Right renal pelvis (tissue), 4 donors: ENCODE data around the gene PACSIN2. TPM values are rescaled to one million over a fixed set of nuclear protein-coding genes. Genes with fewer than 3 reads are reported as not detected.

Experiments used
- DNase-seq, 4 donors: peaks; one replicate each; pipeline ENCODE4 v3.0.0-alpha.2; 2013; ENCODE audit warnings: low read depth in 4 of 4, low spot score in 3 of 4, missing footprints in 1 of 4
- polyA plus RNA-seq, 4 donors: library from polyadenylated mRNA; unstranded; fragments of 120-200 nt; gene quantifications; one replicate each; pipeline ENCODE4 v1.2.1, GENCODE V29; 2013; ENCODE audit not compliant: insufficient read length in 4 of 4

PACSIN2 gene
- polyA plus RNA-seq, 4 donors, result 64.6 to 68.8 (median 67.8) TPM

DNA sequence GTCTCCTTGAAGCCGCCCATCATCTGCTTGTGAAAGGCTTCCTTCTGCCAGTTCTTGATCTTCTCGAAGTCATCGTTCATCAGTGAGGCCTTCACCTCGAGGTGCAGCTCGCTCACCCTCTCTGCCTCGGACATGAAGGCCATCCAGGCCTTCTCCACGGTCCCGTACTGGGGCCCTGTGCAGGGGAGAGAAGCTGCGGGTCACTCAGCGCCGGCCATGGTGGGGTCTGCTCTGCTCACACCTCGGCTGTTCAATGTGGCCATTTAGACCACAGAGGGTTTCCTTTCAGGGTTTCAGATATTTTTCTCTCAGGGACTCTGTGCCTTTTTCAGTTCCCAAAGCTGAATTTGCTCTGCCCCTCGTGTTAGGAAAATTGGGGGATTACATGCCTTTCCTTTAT is 123.9 kb downstream of the PACSIN2 start:
- no peak for DNase-seq

DNA sequence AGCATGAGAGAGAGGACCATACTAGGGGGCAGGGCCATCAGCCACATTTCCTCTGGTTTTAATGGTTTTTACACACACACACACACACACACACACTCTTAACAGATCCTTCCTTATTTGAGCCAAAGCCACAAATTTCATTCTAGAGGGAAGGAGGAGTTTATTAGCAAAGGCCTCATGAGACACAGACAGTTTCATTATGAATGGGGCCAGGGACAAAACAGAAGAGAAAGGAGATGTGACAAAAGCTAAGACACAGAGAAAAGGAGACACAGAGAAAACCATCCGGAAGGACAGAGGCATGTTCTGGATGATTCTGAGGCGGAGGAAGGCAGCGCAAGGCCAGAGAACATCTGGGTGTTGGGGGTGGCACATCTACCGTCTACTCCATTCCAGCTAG is 125.6 kb downstream of the PACSIN2 start:
- DNase-seq, result no peak

DNA sequence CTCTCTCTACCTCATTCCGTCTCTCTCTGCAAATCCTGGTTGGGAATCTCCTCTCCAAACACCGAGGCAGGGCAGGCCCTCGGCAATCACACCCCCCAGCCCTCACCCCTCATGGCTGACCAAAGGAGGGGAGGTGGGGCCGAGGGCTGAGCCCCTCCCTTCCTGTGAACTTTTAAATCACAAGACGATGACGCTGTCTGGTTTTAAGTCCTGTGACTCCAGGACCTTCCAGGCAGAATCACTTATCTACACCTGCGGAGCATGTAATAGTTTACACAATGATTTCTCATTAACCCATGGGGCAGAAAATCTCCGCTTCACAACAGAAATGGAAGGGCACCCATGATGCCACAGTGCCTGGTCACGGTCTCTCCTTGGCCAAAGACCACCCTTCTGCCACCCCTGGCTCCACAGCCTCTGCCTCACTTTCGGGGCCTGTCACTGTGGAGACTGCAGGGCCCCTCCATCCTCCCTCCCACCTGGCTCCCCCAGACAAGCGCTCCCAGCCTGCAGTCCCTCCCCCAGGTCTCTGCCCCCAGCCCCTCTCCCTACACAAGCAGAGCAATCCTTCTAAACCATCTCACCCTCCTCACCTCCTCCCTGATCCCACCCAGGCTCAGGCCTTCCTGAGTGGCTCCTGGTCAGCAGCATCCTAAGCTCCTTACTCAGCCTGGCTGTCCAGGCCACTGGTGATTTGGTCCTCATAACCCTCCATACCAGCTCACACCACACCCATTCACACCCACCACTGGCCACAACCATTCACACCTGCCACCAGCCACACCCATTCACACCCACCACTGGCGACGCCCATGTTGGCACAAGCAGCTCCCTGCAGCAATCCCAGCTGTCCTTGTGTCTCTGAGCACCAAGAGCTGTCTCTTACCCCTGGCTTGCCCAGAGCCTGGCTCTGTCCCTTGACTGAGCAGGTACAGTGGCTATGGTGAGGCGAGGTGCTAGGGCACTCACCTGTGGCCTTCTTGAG is 127.1 kb downstream of the PACSIN2 start:
- no peak for DNase-seq

DNA sequence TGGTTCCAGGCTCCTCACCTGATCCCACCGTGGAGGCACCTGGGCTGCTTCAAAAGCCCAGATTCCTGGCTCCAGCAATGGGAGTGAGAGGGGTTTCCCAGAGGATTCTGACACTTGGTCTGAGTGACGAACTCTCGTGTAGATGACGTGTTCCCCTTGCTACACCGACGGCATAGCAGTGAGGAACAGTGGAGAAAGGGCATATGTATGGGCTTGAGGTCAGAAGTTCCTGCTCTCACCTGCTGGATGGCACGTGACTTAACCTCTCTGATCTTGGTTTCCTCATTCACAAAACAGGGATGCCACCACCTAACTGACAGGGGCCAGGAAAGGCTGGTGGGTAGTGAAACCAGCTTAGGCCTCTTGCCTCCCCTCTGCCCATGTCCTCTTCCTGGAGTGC is 127.8 kb downstream of the PACSIN2 start:
- DNase-seq, result no peak

DNA sequence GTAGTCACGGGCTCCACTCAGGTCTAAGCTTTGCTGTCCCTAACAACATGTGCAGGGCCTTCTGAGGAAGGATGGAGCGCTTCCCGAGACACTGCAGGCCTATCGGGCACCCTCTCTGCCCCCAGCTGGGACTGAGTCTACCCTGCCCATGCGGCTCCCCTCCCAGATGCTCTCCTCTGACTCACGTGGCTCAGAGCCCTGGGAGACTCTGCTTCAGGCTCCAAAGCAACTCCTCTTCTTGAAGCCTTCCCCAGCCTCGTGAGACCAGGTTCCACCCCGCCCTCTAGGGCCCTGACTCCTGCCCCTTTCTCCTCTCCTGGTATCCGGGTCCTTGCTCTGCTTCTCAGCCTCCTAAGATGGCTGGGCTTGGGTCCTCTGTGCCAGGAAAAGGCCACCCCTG is 129.5 kb downstream of the PACSIN2 start:
- DNase-seq, result no peak

DNA sequence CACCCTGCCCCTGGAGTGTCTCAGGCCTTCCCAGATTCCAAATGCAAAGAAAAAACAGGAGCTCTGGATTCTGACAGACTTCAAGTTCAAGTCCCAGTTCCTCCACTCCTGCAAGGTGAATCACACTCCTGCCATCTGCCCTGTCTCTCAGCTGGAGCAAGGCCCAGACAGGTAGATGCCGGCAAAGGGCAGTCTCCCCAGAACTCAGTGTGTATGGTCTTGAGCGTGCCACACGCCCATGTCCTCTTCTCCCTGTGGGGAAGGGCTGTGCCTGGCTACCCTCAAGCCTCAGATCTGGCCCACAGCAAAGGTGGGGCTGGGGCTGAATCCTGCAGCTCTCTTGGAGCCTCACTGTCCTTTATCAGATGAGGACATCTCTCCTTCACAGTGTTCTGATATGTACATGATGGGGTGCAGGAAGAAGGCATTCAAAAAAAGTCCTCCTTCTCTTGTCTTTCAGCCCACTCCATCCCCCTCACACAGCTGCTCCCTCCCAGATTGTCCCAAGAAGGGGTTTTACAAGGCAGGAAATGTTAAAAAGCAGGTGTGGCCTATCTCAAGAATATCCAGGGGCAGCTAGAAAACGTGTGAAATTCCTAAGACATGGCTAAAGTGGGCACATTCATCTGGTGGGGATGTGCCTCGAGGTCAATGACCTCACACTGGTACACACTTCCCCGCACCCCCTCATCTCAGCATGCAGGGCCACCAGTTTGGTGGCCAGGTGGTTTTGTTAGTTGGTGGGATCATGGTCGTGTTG is 130.2 kb downstream of the PACSIN2 start:
- DNase-seq, result no peak

DNA sequence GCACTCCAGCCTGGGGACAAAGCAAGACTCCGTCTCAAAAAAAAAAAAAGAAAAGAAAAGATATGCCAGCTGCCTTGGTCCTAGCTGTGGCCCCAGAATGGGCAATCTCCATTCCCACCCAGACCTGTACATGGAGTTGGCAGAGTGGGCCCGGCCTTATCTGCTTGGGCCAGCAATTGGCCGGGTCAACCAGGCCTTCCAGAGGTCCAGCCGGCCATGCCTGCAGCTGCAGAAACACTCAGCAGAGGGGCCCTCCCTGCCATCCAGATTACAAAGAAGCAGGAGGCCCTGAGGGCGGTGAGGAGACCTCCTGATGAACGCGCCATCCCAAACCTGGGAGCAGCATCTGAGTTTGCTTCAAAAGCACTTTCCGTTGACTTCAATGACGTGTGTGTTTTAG is 131.0 kb downstream of the PACSIN2 start:
- DNase-seq, result no peak

DNA sequence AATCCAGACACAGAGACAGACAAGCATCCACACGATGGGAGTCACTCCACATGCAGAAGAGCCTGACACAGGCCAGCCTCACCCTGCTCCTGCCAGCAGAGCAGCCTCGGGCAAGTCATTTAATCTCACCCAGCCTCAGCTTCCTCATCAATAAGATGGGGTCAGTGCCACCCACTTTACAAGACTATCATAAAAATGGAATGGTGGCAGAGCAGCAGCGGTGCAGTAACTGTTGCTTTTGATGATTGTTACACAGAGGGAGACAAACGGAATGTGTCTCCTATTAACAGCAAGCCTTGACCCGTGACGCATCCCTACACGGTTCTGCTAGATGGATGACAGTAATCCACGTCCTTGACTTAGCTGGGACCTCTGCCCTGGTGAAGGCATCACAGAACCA is 131.8 kb downstream of the PACSIN2 start:
- DNase-seq, result no peak

DNA sequence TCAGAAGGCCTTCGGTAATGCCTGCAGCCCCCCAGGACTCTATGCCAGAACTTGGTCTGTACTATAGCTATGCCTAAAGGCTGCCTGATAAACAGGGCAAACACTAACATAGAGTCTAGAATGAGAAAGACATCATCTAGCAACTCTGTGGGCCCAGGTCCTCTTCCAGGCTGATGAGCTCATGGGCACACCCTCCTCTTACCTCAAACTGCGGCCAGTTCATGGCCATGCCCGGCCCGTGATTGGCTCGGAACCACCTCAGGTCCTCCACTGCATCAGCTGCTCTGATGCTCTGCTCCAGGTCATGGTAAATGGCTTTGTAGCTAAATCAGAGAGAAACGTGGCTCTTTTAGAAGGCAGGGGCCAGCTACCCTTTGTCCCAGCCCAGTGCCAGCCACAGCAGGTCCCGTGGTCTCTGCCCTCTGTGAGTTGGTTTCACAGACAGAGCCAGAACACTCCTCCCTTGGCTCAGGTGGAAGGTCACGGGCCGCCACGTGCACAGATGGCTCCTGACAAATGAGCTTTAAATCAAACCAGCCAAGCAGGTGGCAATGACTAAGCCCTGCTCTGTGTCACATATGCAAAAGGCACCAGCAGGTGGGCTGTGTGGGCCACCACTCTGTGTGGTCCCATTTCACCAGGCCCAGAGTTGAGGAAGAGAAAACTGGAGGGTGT is 132.8 kb downstream of the PACSIN2 start:
- DNase-seq, result no peak

DNA sequence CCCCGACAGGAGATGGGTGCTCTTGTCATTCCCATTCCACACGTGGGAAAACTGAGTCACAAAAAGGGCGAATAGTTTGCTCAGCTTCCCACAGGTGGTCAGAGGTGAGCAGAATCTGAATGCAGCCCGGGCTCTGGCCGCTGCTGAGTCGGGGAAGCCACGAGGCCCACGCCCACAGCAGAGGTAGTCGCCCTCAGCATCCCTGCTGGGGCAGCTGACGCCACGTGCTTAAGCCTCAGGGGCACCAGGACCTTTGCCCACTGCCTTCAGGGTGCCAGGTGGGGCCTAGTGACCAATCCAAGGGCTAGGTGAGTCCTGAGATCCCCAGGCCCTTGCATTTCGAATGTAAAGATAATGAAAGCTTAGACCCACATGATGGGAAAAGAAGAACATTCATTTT is 133.7 kb downstream of the PACSIN2 start:
- DNase-seq, result no peak

DNA sequence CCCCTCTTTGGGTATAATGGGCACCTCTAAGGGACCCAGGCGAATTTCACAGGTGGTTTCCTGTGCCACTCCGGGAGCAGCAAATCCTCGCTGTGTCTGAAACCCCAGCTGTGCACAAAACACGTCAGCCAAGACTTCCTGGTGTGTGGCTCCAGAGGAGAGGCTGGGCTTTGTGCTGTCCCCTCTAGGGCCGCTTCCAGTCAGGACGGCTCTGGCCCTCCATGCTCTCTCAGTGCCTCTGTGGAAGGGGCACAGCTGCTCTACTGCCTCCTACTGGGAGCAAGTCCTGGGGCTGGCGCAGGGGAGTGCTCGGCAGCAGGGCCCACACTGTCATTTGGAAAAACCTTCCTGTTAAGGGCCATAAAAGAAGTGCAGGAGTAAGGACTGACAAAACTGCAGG is 134.1 kb downstream of the PACSIN2 start:
- no peak for DNase-seq

DNA sequence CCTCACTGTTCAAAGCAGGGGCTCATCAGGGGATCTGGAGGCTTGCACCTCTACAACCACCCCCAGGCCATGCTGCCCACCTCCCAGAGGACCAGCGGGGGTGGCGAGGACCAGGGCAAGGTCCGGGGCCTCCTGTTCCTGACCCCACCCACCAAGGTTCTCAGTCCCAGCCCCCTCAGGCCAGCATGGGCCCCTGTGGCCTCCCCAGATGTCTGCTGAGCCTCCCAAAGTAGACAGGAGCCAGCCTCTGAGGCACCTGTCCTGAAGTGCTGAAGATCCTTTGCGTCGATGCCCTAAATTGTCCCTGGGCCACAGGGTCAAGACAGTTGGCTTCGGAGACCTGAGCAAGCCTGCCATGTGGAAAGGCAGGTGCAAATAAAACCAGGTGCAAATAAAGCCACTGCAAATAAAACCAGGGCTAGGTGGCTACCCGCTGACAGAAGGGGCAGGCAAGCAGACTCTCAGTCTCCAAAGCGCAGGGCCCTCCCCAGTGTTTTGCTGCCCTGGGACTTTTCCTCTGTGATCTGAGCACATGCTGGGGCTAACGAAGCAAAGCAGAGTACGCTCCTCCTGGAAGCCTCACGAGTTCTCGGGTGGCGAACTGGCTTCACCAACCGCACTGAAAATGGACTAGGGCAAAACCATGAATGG is 135.5 kb downstream of the PACSIN2 start:
- DNase-seq, result no peak

DNA sequence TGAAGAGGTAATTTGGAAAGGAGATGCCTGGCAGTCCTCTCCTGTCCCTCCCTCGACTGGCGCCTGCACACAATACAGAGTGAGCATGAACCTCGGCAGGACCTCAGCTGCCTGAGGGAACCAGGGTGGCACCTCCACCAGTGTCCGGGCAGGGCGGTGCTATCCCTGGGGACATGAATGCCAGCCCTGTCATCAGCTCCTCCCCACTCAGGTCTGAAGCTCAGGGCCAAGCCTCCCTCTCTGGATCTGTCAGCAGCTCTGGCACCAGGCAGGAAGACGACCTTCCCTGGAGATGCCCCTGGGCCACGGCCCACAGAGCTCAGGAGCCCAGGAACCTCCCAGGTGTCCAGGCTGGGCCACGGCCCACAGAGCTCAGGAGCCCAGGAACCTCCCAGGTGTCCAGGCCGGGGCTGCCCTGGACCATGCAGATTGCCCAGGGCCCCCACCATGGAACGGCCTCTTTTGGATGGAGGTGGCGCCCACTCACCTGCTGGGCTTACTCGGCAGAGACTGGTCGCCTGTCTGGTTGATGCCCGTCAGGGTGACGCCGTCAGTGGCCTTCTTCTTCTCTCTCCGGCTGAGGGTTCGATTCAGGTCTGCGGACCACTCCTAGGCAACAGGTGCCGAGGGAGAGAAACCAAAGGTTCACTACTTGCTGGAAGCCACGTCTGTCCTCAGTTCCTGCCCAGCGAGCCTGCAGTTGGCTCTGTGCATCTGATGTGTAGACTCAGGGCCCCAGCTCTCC is 136.2 kb downstream of the PACSIN2 start:
- DNase-seq, result no peak

DNA sequence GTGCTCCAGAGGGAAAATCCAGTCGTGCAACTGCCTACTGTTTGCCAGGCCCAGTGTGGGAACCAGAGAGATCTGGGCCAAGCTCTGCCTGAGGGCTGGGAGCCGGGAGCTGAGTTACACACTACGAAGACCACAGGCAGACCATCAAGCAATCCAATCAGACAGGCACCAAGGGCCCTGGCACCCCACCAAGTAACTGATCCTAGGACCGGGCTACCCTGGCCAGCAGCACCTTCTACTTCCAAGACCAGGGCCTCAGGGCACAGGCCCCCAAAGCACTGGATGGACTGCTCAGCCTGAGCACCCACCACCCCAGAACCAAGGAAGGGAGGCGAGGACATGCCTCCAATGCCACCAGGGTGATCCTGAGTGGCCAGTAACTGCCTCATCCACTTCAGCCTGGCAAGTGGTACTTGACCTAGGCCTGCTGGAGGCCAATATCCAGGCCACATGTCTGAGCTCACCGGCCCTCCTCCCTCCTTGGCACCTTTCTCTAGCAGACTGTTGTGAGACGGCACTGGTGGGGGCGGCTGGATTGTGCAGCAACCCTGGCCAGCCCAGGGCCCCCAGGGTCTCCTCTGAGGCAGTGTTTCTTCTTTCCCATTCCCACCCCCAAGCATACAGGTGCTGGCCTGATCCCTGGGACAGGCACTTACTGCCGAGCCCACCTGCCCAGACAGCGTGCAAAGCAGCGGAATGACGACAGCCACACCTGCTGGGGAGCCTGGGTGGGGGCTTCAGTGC is 137.2 kb downstream of the PACSIN2 start:
- DNase-seq, result no peak

DNA sequence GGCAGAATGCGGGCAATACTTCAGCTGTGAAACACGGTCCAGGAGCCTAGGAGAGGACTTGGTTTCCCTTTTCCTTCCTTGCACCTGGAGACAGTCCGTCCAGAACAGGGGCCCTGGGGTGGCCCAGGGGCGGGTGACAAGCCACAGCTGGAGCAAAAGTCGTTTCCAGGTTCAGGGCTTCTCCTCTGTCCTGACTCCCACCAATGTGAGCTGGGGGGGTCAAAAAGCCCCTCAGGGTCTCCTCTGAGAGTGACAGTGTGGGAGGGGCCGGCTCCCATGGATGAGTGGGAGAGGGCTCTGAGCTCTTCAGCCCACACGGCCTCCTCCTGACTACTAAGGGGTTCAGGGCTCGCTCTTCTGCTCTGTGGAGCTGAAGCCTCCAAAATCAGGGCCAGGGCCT is 137.8 kb downstream of the PACSIN2 start:
- no peak for DNase-seq

DNA sequence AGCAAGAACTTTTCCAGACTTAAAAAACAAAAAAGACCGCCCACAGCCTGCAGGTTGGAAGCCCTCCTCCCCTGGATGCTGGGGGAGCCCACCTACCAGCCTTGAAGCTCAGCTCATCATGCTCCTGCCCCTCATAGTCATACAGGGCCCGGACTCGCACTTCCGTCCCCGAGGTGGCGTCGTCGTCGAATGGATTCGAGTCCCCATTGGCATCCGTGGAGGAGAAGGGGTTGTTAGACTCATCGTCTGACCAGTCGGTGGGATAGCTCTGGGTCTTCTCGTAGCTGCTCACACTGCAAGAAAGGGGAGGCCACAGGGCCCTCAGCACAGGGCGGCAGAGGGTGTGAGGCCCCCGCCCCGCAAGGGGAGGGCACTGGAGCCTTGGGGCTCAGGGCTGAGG is 138.9 kb downstream of the PACSIN2 start:
- no peak for DNase-seq

DNA sequence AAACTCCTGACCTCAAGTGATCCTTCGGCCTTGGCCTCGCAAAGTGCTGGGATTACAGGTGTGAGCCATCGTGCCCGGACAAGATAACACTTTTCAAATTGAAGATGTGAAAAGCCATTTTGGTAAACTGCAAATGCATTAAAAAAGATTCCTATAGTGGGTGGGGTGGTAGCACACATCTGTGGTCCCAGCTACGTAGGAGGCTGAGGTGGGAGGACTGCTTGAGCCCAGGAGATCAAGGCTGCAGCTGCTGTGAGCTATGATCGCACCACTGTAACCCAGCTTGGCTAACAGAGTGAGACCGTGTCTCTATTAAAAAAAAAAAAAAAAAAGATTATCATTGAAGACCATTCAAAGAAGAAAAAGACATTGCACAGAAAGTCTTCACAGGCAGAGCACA is 140.9 kb downstream of the PACSIN2 start:
- no peak for DNase-seq

DNA sequence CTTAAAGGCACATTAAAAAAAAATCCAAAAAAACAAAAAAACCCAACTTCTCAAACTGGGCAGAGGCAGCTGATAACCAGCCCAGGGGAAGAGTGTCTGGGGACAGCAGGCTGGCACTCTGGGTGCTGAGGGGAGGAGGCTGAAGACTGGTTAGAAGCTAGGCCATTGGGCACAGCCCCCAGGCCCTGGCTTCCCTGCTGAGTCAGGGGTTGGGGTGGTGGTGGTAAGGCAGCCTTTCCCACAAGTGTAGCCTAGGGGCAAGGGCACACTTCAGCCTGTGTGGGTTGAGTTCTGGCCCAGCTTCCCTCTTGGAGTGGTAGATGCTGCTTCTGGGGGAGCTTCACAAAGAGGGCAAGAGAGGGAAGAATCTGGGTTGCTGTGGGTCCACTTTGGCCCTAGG is 141.6 kb downstream of the PACSIN2 start:
- DNase-seq, result no peak

DNA sequence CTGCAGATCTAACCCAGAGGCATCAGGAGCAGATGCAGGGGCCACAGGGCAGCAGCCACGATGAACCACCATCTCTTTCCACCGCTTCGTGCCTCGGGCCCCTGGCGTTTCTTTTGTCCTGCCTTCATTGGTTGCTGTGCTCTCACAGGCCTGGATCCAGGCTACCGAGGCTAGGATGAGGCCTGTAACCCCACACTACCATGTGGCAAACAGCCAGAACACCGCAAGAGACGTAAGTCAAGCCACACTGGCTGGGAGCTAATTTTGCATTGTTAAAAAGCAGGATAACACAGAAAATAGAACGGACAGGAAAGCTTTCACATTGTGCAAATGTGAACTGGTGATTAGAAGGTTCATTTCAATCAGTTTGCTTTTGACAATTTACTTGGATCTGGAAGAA is 142.1 kb downstream of the PACSIN2 start:
- no peak for DNase-seq
